22Rv1 (cell line): ENCODE measurements around the gene PSMD14.

Source experiments
- CTCF ChIP-seq: fragments of 450-650 bp; IDR thresholded peaks from 2 replicates; pipeline ENCODE4 v1.5.1; 2017; ENCODE audit warnings: mild to moderate bottlenecking
- ZFX ChIP-seq: fragments of 450-650 bp; IDR thresholded peaks from 2 replicates; pipeline ENCODE4 v1.6.1; 2017; ENCODE audit warnings: antibody characterized with exemption, borderline replicate concordance

- TF ChIP-seq CTCF (no peak), ZFX (no peak)
Measured at GRCh38 chr2:161425728-161426454, 117.7 kb downstream of the PSMD14 start.
